SU-DHL-6 (cell line): ENCODE measurements around the gene SDK1.

Experiments
- CTCF ChIP-seq: fragments of 200-600 bp; sonication (generic); IDR thresholded peaks from one replicate; pipeline ENCODE4 v1.5.1; 2017; ENCODE audit warnings: antibody characterized with exemption, mild to moderate bottlenecking, low read length, moderate library complexity; ENCODE audit not compliant: insufficient read depth, poor library complexity, severe bottlenecking
- EZH2phosphoT487 ChIP-seq: fragments of 200-600 bp; sonication (generic), shearing (Covaris generic); conservative IDR thresholded peaks from 2 replicates; pipeline ENCODE4 v1.6.1; 2018; ENCODE audit warnings: mild to moderate bottlenecking, antibody characterized with exemption, low read length, moderate library complexity, mixed read lengths

GRCh38 chr7:4054158-4054557 lies 753.1 kb downstream of the SDK1 start:
- TF ChIP-seq CTCF (no peak), EZH2phosphoT487 (no peak)
